Loucy (cell line): ENCODE results near the gene RAPGEF2.

Experiments
- H2AFZ ChIP-seq: fragments of 200-600 bp; sonication (generic); 2 replicates; pipeline ENCODE4 v1.6.0; 2016; ENCODE audit warnings: antibody characterized with exemption, mild to moderate bottlenecking, low read length, moderate library complexity
- H3F3A ChIP-seq: fragments of 200-600 bp; 2 replicates; pipeline ENCODE4 v1.6.0; 2016; ENCODE audit warnings: antibody characterized with exemption, low read depth, mild to moderate bottlenecking
- H3K27me3 ChIP-seq: fragments of 200-600 bp; sonication (generic); 2 replicates; pipeline ENCODE4 v1.6.1; 2014; ENCODE audit warnings: low read length, mild to moderate bottlenecking; ENCODE audit not compliant: insufficient read depth, poor library complexity, severe bottlenecking
- H3K36me3 ChIP-seq: fragments of 200-600 bp; sonication (generic); 2 replicates; pipeline ENCODE4 v1.6.1; 2016; ENCODE audit warnings: low read length; ENCODE audit not compliant: insufficient read depth
- H3K4me1 ChIP-seq: fragments of 200-600 bp; sonication (generic); 2 replicates; pipeline ENCODE4 v1.5.1; 2014; ENCODE audit warnings: low read length, mild to moderate bottlenecking; ENCODE audit not compliant: insufficient read depth, poor library complexity, severe bottlenecking
- H3K4me2 ChIP-seq: fragments of 200-600 bp; sonication (generic); 2 replicates; pipeline ENCODE4 v1.6.0; 2014; ENCODE audit warnings: antibody characterized with exemption, low read length, low read depth, mild to moderate bottlenecking; ENCODE audit not compliant: poor library complexity, severe bottlenecking
- H3K4me3 ChIP-seq: fragments of 200-600 bp; sonication (generic); 2 replicates; pipeline ENCODE4 v1.5.1; 2014; ENCODE audit warnings: low read length, mild to moderate bottlenecking, mixed read lengths; ENCODE audit not compliant: poor library complexity, severe bottlenecking
- H3K79me2 ChIP-seq: fragments of 200-600 bp; sonication (generic); 2 replicates; pipeline ENCODE4 v1.6.1; 2014; ENCODE audit warnings: low read length; ENCODE audit not compliant: insufficient read depth
- H3K9ac ChIP-seq: fragments of 200-600 bp; sonication (generic); 2 replicates; pipeline ENCODE4 v1.6.0; 2014; ENCODE audit warnings: mild to moderate bottlenecking, low read depth, low read length, moderate library complexity; ENCODE audit not compliant: poor library complexity, severe bottlenecking
- H3K9me2 ChIP-seq: fragments of 200-600 bp; sonication (generic); replicated peaks from 2 replicates; pipeline ENCODE4 v1.6.1; 2016; ENCODE audit warnings: low read depth, low read length, mixed read lengths
- H3K9me3 ChIP-seq: fragments of 200-600 bp; sonication (generic); 2 replicates; pipeline ENCODE4 v1.6.1; 2014; ENCODE audit warnings: mild to moderate bottlenecking, antibody characterized with exemption, low read length, low read depth; ENCODE audit not compliant: insufficient read depth
- H4K20me1 ChIP-seq: fragments of 200-600 bp; sonication (generic); 2 replicates; pipeline ENCODE4 v1.6.0; 2014; ENCODE audit warnings: antibody characterized with exemption, low read length, mild to moderate bottlenecking; ENCODE audit not compliant: insufficient read depth, poor library complexity, severe bottlenecking
- CTCF ChIP-seq: fragments of 200-600 bp; sonication (generic); conservative IDR thresholded peaks from 2 replicates; pipeline ENCODE4 v1.5.1; 2014; ENCODE audit warnings: mild to moderate bottlenecking, antibody characterized with exemption, low read length
- EZH2phosphoT487 ChIP-seq: fragments of 200-600 bp; IDR thresholded peaks from 2 replicates; pipeline ENCODE4 v1.6.1; 2018; ENCODE audit warnings: antibody characterized with exemption, mild to moderate bottlenecking, moderate library complexity, borderline replicate concordance

Gene RAPGEF2

GRCh38 chr4:159360549-159360948, 257.7 kb downstream of the RAPGEF2 start:
- Histone ChIP-seq H4K20me1 (no peaks in the 10 kb centered on the region), H3K9me2 (no peaks in the 10 kb centered on the region), H3K36me3 (peaks cover 38% of the 10 kb centered on the region; the same call in 1 of the 2 replicates), H3K4me3 (no peak overlapping the region), H3K4me1 (no peaks in the 10 kb centered on the region), H3F3A (no peaks in the 10 kb centered on the region), H3K79me2 (no peaks in the 10 kb centered on the region), H3K27me3 (no peaks in the 10 kb centered on the region), H2AFZ (no peak overlapping the region), H3K4me2 (no peak overlapping the region), H3K9ac (no peak overlapping the region), H3K9me3 (no peaks in the 10 kb centered on the region)
- no peak for TF ChIP-seq CTCF
- no peak for TF ChIP-seq EZH2phosphoT487

GRCh38 chr4:159363361-159363760, 260.5 kb downstream of the RAPGEF2 start:
- Histone ChIP-seq H3K79me2 (no peaks in the 10 kb centered on the region), H2AFZ (no peak overlapping the region), H3K9me2 (no peaks in the 10 kb centered on the region), H3K4me1 (no peaks in the 10 kb centered on the region), H3K9ac (no peak overlapping the region), H4K20me1 (no peaks in the 10 kb centered on the region), H3F3A (no peaks in the 10 kb centered on the region), H3K4me3 (no peak overlapping the region), H3K4me2 (no peak overlapping the region), H3K27me3 (no peaks in the 10 kb centered on the region), H3K36me3 (peaks cover 21% of the 10 kb centered on the region; the same call in 1 of the 2 replicates), H3K9me3 (no peaks in the 10 kb centered on the region)
- TF ChIP-seq EZH2phosphoT487 (no peak), CTCF (no peak)

- Histone ChIP-seq H2AFZ (no peak overlapping the region), H3K79me2 (no peaks in the 10 kb centered on the region), H3K9ac (no peak overlapping the region), H3K9me2 (no peaks in the 10 kb centered on the region), H3K4me3 (no peak overlapping the region), H4K20me1 (no peaks in the 10 kb centered on the region), H3K36me3 (no peaks in the 10 kb centered on the region), H3K9me3 (no peaks in the 10 kb centered on the region), H3F3A (no peaks in the 10 kb centered on the region), H3K4me1 (no peaks in the 10 kb centered on the region), H3K27me3 (no peaks in the 10 kb centered on the region), H3K4me2 (no peak overlapping the region)
- TF ChIP-seq EZH2phosphoT487, result no peak
- TF ChIP-seq CTCF, result no peak
Observed at GRCh38 chr4:159366966-159367780, 264.3 kb downstream of the RAPGEF2 start.
